HepG2 (cell line): ENCODE data around the gene TACC3.

Source experiments
- CCDC6 ChIP-seq: sonication (generic); formaldehyde crosslinking; IDR thresholded peaks from 2 replicates; pipeline ENCODE4 v1.8.1; 2022; ENCODE audit warnings: mild to moderate bottlenecking, missing genetic modification reagents, moderate library complexity
- CEBPB ChIP-seq: IDR thresholded peaks from 2 replicates; pipeline ENCODE4 v1.6.1; 2011; ENCODE audit warnings: low read depth, low read length, improper control_type of control experiment, borderline replicate concordance
- MZF1 ChIP-seq: sonication (generic); formaldehyde crosslinking; IDR thresholded peaks from 2 replicates; pipeline ENCODE4 v1.8.1; 2023; ENCODE audit warnings: mild to moderate bottlenecking, missing genetic modification reagents, borderline replicate concordance
- NRL ChIP-seq: sonication (generic); formaldehyde crosslinking; IDR thresholded peaks from 2 replicates; pipeline ENCODE4 v1.5.0; 2020; ENCODE audit warnings: missing genetic modification reagents, mild to moderate bottlenecking, moderate library complexity, borderline replicate concordance
- POLR2AphosphoS5 ChIP-seq: IDR thresholded peaks from 2 replicates; pipeline ENCODE4 v1.6.1; 2012; ENCODE audit warnings: low read depth, low read length
- SKIL ChIP-seq: sonication (generic); formaldehyde crosslinking; IDR thresholded peaks from 2 replicates; pipeline ENCODE4 v1.8.0; 2022; ENCODE audit warnings: missing genetic modification reagents, mild to moderate bottlenecking, moderate library complexity, borderline replicate concordance
- TARDBP ChIP-seq: sonication (generic); formaldehyde crosslinking; IDR thresholded peaks from 2 replicates; pipeline ENCODE4 v1.8.0; 2022; ENCODE audit warnings: mild to moderate bottlenecking, missing genetic modification reagents
- ZBTB21 ChIP-seq: sonication (generic); formaldehyde crosslinking; IDR thresholded peaks from 2 replicates; pipeline ENCODE4 v1.4.0; 2020; ENCODE audit warnings: missing genetic modification reagents
- ZFP1 ChIP-seq: IDR thresholded peaks from 2 replicates; pipeline ENCODE4 v1.6.1; 2016
- ZNF138 ChIP-seq: sonication (generic); formaldehyde crosslinking; IDR thresholded peaks from 2 replicates; pipeline ENCODE4 v1.5.0; 2020; ENCODE audit warnings: mild to moderate bottlenecking, low read depth, missing genetic modification reagents
- TF ChIP-seq, protein P1 (sequence below): sonication (generic); formaldehyde crosslinking; IDR thresholded peaks from 2 replicates; pipeline ENCODE4 v1.5.1; 2020; ENCODE audit warnings: mild to moderate bottlenecking, missing genetic modification reagents, moderate library complexity
- TF ChIP-seq, protein P2 (sequence below): sonication (generic); formaldehyde crosslinking; IDR thresholded peaks from 2 replicates; pipeline ENCODE4 v1.4.0; 2020; ENCODE audit warnings: missing genetic modification reagents
- TF ChIP-seq, protein P3 (sequence below): IDR thresholded peaks from 2 replicates; pipeline ENCODE4 v1.6.1; 2016; ENCODE audit warnings: mild to moderate bottlenecking

- TF ChIP-seq, protein P1, sequence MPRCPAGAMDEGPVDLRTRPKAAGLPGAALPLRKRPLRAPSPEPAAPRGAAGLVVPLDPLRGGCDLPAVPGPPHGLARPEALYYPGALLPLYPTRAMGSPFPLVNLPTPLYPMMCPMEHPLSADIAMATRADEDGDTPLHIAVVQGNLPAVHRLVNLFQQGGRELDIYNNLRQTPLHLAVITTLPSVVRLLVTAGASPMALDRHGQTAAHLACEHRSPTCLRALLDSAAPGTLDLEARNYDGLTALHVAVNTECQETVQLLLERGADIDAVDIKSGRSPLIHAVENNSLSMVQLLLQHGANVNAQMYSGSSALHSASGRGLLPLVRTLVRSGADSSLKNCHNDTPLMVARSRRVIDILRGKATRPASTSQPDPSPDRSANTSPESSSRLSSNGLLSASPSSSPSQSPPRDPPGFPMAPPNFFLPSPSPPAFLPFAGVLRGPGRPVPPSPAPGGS (CRISPR knock-in tag), result no peak
- TF ChIP-seq CEBPB (no peak), TARDBP (CRISPR knock-in tag) (no peak), POLR2AphosphoS5 (no peak), SKIL (no peak), CCDC6 (CRISPR knock-in tag) (peak; percentile 43; the same call in 1 of the 2 replicates), ZFP1 (CRISPR knock-in tag) (no peak), ZBTB21 (CRISPR knock-in tag) (no peak), ZNF138 (CRISPR knock-in tag) (no peak), NRL (CRISPR knock-in tag) (no peak), MZF1 (CRISPR knock-in tag) (0 out of 2 replicates have a peak, but pooled peaks have one; percentile 76)
- TF ChIP-seq, protein P2, sequence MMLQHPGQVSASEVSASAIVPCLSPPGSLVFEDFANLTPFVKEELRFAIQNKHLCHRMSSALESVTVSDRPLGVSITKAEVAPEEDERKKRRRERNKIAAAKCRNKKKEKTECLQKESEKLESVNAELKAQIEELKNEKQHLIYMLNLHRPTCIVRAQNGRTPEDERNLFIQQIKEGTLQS, result no peak
- TF ChIP-seq, protein P3, sequence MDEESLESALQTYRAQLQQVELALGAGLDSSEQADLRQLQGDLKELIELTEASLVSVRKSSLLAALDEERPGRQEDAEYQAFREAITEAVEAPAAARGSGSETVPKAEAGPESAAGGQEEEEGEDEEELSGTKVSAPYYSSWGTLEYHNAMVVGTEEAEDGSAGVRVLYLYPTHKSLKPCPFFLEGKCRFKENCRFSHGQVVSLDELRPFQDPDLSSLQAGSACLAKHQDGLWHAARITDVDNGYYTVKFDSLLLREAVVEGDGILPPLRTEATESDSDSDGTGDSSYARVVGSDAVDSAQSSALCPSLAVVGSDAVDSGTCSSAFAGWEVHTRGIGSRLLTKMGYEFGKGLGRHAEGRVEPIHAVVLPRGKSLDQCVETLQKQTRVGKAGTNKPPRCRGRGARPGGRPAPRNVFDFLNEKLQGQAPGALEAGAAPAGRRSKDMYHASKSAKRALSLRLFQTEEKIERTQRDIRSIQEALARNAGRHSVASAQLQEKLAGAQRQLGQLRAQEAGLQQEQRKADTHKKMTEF (CRISPR knock-in tag), result peak; percentile 22; the same call in 1 of the 2 replicates
Observed at GRCh38 chr4:1753697-1754311, 32.5 kb downstream of the TACC3 start.
